NCI-H2171 treated with DMSO at 0.1 percent for 48 hours (cell line): ENCODE measurements around the gene FPR3.
"Not testable (repeated sequence)": the region's sequence is repeated elsewhere in the genome, so short reads cannot be mapped to it uniquely, and the experiment has no call there.

Source experiments
- DNase-seq: peaks from one replicate; lab custom pipeline; 2025; lab: John Stamatoyannopoulos, UW

The FPR3 gene

GRCh38 chr19:51784109-51784785, 10.7 kb upstream of the FPR3 start:
- no peak for DNase-seq

- DNase-seq = no peak
These were observed 9.9 kb upstream of the FPR3 start for GRCh38 chr19:51784922-51785690.

- no peak for DNase-seq
These were observed 8.1 kb upstream of the FPR3 start for GRCh38 chr19:51786646-51787494.

- DNase-seq = no peak
These were observed 6.9 kb upstream of the FPR3 start for GRCh38 chr19:51788029-51788428.

- DNase-seq = no peak
These were observed 5.7 kb upstream of the FPR3 start for GRCh38 chr19:51789061-51789795.

- no peak for DNase-seq
These were observed 2.0 kb upstream of the FPR3 start for GRCh38 chr19:51792932-51793331.

- DNase-seq = peak; percentile 58
These were observed 963 bp upstream of the FPR3 start for GRCh38 chr19:51793994-51794393.

GRCh38 chr19:51796195-51796679, 1.3 kb downstream of the FPR3 start:
- DNase-seq = no peak

- no peak for DNase-seq
These were observed 2.5 kb downstream of the FPR3 start for GRCh38 chr19:51797480-51797879.

- no peak for DNase-seq
These were observed 3.1 kb downstream of the FPR3 start for GRCh38 chr19:51798062-51798461.

- no peak for DNase-seq
These were observed 4.2 kb downstream of the FPR3 start for GRCh38 chr19:51799034-51799773.

- no peak for DNase-seq
These were observed 5.0 kb downstream of the FPR3 start for GRCh38 chr19:51799774-51800472.

- no peak for DNase-seq
These were observed 5.7 kb downstream of the FPR3 start for GRCh38 chr19:51800473-51801244.

- DNase-seq = no peak
These were observed 7.8 kb downstream of the FPR3 start for GRCh38 chr19:51802775-51803174.

GRCh38 chr19:51803519-51803918, 8.6 kb downstream of the FPR3 start:
- no peak for DNase-seq

GRCh38 chr19:51803967-51804366, 9.0 kb downstream of the FPR3 start:
- no peak for DNase-seq

- DNase-seq = not testable (repeated sequence)
These were observed 9.8 kb downstream of the FPR3 start for GRCh38 chr19:51804789-51805188.

- DNase-seq = not testable (repeated sequence)
These were observed 10.4 kb downstream of the FPR3 start for GRCh38 chr19:51805396-51805795.

- not testable (repeated sequence) for DNase-seq
These were observed 11.6 kb downstream of the FPR3 start for GRCh38 chr19:51806571-51806970.
